NCI-H2196 (cell line): ENCODE data around the gene TRIP6.
"Not testable (repeated sequence)": the region's sequence is repeated elsewhere in the genome, so short reads cannot be mapped to it uniquely, and the experiment has no call there.

Experiments
- DNase-seq: peaks from one replicate; lab custom pipeline; 2025; ENCODE audit not compliant: unreplicated experiment; lab: John Stamatoyannopoulos, UW

TRIP6 gene

DNA sequence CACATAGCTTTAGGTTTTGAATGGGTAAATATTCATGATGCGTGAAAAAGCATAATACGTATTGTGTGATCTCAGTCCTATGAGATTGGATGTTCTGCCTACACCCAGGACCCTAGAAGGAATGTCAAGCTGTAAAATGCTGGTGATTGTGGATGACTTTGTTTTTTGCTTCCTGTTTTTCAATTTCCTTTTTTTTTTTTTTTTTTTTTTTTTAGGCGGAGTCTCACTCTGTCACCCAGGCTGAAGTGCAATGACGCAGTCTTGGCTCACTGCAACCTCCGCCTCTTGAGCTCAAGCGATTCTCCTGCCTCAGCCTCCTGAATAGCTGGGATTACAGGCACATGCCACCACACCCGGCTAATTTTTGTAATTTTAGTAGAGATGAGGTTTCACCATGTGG, 43.3 kb downstream of the TRIP6 start:
- not testable (repeated sequence) for DNase-seq

DNA sequence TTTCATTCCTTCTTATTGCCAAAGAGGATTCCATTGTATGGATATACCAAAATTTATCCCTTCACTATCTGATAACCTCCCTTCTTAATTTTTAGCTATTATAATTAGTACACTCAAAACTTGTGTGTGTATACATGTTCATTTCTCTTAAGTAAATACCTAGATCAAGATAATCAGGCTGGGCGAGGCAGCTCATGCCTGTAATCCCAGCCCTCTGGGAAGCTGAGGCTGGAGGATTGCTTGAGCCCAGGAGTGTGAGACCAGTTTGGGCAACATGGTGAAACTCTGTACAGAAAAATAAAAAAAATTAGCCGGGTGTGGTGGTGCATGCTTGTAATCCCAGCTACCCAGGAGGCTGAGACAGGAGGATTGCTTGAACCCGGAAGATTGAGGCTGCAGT, 44.3 kb downstream of the TRIP6 start:
- DNase-seq = no peak

DNA sequence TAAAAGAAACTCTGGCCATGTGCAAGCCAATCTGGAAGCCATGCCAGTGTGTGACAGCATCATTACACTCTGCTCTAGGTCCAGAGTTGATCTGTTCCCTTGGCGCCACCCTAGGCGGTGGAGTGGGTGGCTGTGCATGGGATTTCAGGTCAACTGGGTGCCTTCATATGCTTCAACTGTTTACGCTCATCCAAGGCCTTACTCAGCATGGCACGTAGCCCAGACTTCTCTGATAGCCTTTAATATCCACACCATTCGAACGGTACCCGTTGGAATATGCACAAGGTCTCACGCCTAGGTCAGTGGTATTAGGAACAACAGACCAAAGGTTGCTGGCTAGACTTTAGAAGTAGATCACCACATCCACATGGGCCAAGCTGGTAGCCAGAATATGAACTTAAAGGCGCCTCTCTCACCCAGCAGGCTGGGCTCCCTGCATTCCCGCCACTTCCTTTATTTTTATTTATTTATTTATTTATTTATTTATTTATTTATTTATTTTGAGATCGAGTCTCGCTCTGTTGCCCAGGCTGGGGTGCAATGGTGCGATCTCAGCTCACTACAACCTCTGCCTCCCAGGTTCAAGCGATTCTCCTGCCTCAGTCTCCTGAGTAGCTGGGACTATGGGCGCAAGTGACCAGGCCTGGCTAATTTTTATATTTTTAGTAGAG, 47.2 kb downstream of the TRIP6 start:
- DNase-seq = no peak

- DNase-seq = no peak
Measured at GRCh38 chr7:100914879-100915447, 47.8 kb downstream of the TRIP6 start.

GRCh38 chr7:100919335-100919734, 52.1 kb downstream of the TRIP6 start:
- not testable (repeated sequence) for DNase-seq

DNA sequence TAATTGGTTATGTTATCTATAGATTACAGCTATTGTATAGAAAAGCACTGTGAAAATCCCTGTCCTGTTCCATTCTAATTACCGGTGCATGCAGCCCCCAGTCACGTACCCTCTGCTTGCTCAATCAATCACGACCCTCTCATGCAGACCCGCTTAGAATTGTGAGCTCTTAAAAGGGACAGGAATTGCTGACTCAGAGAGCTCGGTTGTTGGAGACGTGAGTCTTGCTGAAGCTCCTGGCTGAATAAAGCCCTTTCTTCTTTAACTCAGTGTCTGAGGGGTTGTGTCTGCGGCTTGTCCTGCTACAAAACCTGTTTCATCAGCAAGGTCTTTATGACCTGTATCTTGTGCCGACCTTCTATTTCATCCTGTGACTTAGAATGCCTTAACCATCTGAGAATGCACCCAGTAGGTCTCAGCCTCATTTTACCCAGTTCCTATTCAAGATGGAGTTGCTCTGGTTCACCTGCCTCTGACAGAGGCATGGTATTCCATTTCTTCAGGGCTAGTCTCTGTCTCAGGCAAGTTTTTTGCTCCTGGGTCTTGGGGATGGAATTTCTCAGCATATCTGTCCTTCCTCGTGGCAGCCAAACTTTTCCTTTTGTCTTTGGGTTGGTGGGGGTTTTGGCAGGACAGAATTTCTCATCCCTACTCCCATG, 52.7 kb downstream of the TRIP6 start:
- not testable (repeated sequence) for DNase-seq

GRCh38 chr7:100921039-100921438, 53.9 kb downstream of the TRIP6 start:
- no peak for DNase-seq
